ENCODE results near the gene GMDS. TPM values are rescaled to one million over a fixed set of nuclear protein-coding genes. Genes with fewer than 3 reads are reported as not detected.

Gene GMDS
- total RNA-seq, 1 experiment from 2014 or later = 27.6 TPM

DNA sequence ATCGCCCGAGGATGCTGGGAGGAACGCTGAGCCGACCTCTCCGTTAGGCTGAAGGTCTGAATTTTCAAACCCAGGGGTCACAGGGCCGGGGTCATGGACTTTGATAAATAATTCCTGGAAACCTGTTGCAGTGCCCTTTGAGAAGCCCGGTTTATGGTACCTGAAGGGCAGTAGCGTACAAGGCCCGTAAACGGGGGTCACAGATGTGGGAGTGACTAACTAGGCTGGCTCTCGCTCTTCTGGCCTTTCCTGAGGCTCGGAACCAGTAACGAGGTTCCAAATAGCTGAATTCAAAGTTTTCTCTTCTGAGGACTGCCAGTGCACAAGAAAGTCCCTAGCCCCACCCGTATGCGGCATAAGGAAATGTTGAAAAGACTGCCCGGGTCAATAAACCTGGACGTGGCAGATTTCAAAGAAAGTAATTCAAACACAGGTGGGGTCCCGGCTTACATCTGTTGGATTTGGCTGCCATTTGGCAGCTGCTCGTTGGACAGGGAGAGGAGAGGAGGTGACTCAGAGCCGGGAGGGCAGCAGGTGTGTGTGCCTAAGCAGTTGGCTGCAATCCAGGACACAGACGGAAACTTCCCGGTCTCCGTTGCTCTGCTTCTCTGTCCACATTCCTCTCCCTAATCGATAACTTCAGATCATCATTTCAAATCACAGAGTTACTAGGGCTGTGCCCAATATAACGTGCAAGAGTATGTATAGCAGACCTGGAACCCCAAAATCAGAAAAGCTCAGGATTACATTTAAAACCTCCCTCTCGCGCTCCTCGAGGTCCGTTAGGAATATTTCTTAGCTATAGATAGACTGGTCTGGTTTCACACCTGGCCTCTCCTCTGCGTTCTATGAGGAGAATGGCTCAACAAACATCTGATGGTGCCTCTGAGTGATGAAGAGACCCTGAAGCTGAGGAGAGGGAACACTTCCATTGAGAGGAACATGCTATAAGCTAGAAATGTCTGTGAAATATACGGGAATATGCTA lies 765 bp upstream of the GMDS start:
- TF ChIP-seq, protein P1, sequence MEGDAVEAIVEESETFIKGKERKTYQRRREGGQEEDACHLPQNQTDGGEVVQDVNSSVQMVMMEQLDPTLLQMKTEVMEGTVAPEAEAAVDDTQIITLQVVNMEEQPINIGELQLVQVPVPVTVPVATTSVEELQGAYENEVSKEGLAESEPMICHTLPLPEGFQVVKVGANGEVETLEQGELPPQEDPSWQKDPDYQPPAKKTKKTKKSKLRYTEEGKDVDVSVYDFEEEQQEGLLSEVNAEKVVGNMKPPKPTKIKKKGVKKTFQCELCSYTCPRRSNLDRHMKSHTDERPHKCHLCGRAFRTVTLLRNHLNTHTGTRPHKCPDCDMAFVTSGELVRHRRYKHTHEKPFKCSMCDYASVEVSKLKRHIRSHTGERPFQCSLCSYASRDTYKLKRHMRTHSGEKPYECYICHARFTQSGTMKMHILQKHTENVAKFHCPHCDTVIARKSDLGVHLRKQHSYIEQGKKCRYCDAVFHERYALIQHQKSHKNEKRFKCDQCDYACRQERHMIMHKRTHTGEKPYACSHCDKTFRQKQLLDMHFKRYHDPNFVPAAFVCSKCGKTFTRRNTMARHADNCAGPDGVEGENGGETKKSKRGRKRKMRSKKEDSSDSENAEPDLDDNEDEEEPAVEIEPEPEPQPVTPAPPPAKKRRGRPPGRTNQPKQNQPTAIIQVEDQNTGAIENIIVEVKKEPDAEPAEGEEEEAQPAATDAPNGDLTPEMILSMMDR (conservative IDR thresholded peaks at IDR 0.05) = no peak
- peaks cover 8% of the 10 kb centered on the region for H3K23me2 ChIP-seq (ENCODE audit: insufficient read length, low read depth, low read length, poor library complexity, severe bottlenecking)
- H3K79me2 ChIP-seq (ENCODE audit: insufficient read depth, low read length) = peaks cover 2% of the 10 kb centered on the region; the same call in 1 of the 2 replicates
- H3K14ac ChIP-seq (ENCODE audit: insufficient read depth, low read length) = peak overlapping the region; percentile 75; the same call in 1 of the 2 replicates
- H2BK12ac ChIP-seq (ENCODE audit: insufficient read length, low read depth, low read length) = no peak overlapping the region
- H3K27ac Mint-ChIP-seq = peak overlapping the region; percentile 72 to 93 (median 87); a peak in 5 of 7 replicates
- peak overlapping the region; percentile 80 to 91 for H3K4me3 Mint-ChIP-seq
- no peak overlapping the region for H2AK5ac ChIP-seq (ENCODE audit: insufficient read length, low read length)
- no peaks in the 10 kb centered on the region for H3K27me3 ChIP-seq (ENCODE audit: insufficient read depth, low read length)
- no peak overlapping the region for H3K4ac ChIP-seq (ENCODE audit: low read depth, low read length)
- H3K9me3 Mint-ChIP-seq = no peaks in the 10 kb centered on the region
- H3K9me3 ChIP-seq (ENCODE audit: control insufficient read depth, low read depth, low read length) = no peaks in the 10 kb centered on the region
- H3K79me1 ChIP-seq (ENCODE audit: insufficient read depth, low read depth, low read length, poor library complexity, severe bottlenecking) = no peaks in the 10 kb centered on the region
- no peak overlapping the region for H3K18ac ChIP-seq (ENCODE audit: insufficient read length, low read depth, low read length)
- no peak overlapping the region for H3K23ac ChIP-seq (ENCODE audit: insufficient read length, low read depth, low read length)
- WGBS (ENCODE audit: extremely low coverage, insufficient read length, low lambda C conversion rate) = no CpG with 5 or more reads among the region's 31 CpGs
- no peak overlapping the region for H3T11ph ChIP-seq (ENCODE audit: low read length)
- H3K56ac ChIP-seq (ENCODE audit: insufficient read length, low read depth, low read length) = no peak overlapping the region
- peak overlapping the region; percentile 35 for H2AFZ ChIP-seq (ENCODE audit: low read length)
- DNase-seq = peak; percentile 70
- peaks cover 5% of the 10 kb centered on the region for H3K4me1 ChIP-seq (ENCODE audit: insufficient read depth, low read length)
- no peak overlapping the region for H4K5ac ChIP-seq (ENCODE audit: insufficient read length, low read depth, low read length)
- peak overlapping the region; percentile 30 for H3K9ac ChIP-seq (ENCODE audit: extremely low read depth, insufficient read length, low read length)
- H2BK15ac ChIP-seq (ENCODE audit: low read depth, low read length) = no peak overlapping the region
- no peak overlapping the region for H2BK120ac ChIP-seq (ENCODE audit: low read depth, low read length, poor library complexity, severe bottlenecking)
- H4K8ac ChIP-seq (replicated peaks; ENCODE audit: insufficient read length, low read depth, low read length) = no peak overlapping the region
- H2BK5ac ChIP-seq (ENCODE audit: insufficient read length, low read length) = no peak overlapping the region
- no peaks in the 10 kb centered on the region for H4K20me1 ChIP-seq (ENCODE audit: control insufficient read depth, insufficient read depth, insufficient read length)
- no peak overlapping the region for H4K91ac ChIP-seq (ENCODE audit: insufficient read length, low read depth, low read length)
- H3K4me2 ChIP-seq (ENCODE audit: insufficient read depth, insufficient read length, low read length) = peak overlapping the region; percentile 76
- H3K27me3 Mint-ChIP-seq (ENCODE audit: low read depth) = peaks cover 9% of the 10 kb centered on the region; the same call in 1 of the 2 replicates
- H3K4me1 Mint-ChIP-seq = peaks cover 35 to 36% of the 10 kb centered on the region in 2 experiments
- no peaks in the 10 kb centered on the region; a peak in 2 of 7 replicates for H3K36me3 Mint-ChIP-seq (ENCODE audit: insufficient read depth in 1 of 3, low read depth in 3 of 3)
- H2BK20ac ChIP-seq (ENCODE audit: low read depth, low read length, poor library complexity, severe bottlenecking) = no peak overlapping the region
- H3K27ac ChIP-seq (ENCODE audit: insufficient read length, low read depth, low read length) = no peak overlapping the region
